ENCODE measurements around the gene VN1R2.
"Not testable (repeated sequence)": the region's sequence is repeated elsewhere in the genome, so short reads cannot be mapped to it uniquely, and the experiment has no call there.

Gene VN1R2

DNA sequence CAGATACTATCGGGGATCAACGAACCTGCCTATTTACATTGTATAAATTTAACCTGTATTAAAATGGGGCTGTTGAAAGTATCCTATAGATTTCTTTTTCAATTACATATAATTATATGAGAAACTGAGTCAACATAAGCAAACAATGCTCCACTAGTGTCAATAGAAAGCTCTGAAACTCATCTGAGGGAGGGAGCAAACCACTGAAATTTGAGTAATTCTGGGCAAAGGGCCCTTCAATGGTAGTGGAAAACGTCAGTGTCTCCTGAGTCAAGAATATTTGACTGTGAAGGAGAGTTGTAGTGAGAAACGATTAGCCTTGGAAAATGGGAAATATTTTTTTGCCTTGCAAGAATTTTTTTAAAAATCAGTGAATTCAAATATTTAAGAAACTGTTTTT is 27.0 kb downstream of the VN1R2 start:
- no peaks in the 10 kb centered on the region for H3K4me1 ChIP-seq (ENCODE audit: control extremely low read depth in 1 of 4, control insufficient read depth in 4 of 4, insufficient read depth in 4 of 4, low read length in 3 of 4)
- CTCF ChIA-PET = no interaction called here
- POLR2A ChIA-PET = no interaction called here
- H3K4me3 ChIP-seq (ENCODE audit: control insufficient read depth in 1 of 7, extremely low read depth in 1 of 7, insufficient read depth in 4 of 7, low read depth in 2 of 7, low read length in 6 of 7) = no peak overlapping the region
- peaks cover 0 to 11% (median 0%) of the 10 kb centered on the region in 5 experiments for H3K9me3 ChIP-seq (ENCODE audit: control extremely low read depth in 1 of 5, control insufficient read depth in 4 of 5, insufficient read depth in 2 of 5, low read depth in 1 of 5, low read length in 4 of 5)
- 64% methylated on average over 1 of the region's 4 CpGs for WGBS (ENCODE audit: insufficient coverage)
- no peak overlapping the region for H3K27ac ChIP-seq (ENCODE audit: insufficient read depth in 1 of 2, low read depth in 1 of 2, low read length in 2 of 2, poor library complexity in 1 of 2, severe bottlenecking in 2 of 2)
- H3K27me3 ChIP-seq (replicated peaks in 2 of 5; ENCODE audit: control insufficient read depth in 4 of 5, insufficient read depth in 5 of 5, low read length in 4 of 5) = no peaks in the 10 kb centered on the region
- no peaks in the 10 kb centered on the region for H3K36me3 ChIP-seq (ENCODE audit: control insufficient read depth in 4 of 4, insufficient read depth in 4 of 4, low read length in 3 of 4)
- no peak for DNase-seq

GRCh38 chr19:53290758-53291549 is 32.9 kb downstream of the VN1R2 start:
- WGBS (ENCODE audit: insufficient coverage) = 89% methylated on average over 47 of the region's 47 CpGs
- no peak overlapping the region for H3K4me3 ChIP-seq (ENCODE audit: control insufficient read depth in 1 of 7, extremely low read depth in 1 of 7, insufficient read depth in 4 of 7, low read depth in 2 of 7, low read length in 6 of 7)
- DNase-seq = no peak
- H3K27ac ChIP-seq (ENCODE audit: insufficient read depth in 1 of 2, low read depth in 1 of 2, low read length in 2 of 2, poor library complexity in 1 of 2, severe bottlenecking in 2 of 2) = no peak overlapping the region
- peaks cover 11 to 41% (median 23%) of the 10 kb centered on the region in 5 experiments for H3K9me3 ChIP-seq (ENCODE audit: control extremely low read depth in 1 of 5, control insufficient read depth in 4 of 5, insufficient read depth in 2 of 5, low read depth in 1 of 5, low read length in 4 of 5)
- POLR2A ChIA-PET = no interaction called here
- H3K4me1 ChIP-seq (ENCODE audit: control extremely low read depth in 1 of 4, control insufficient read depth in 4 of 4, insufficient read depth in 4 of 4, low read length in 3 of 4) = no peaks in the 10 kb centered on the region
- H3K27me3 ChIP-seq (replicated peaks in 2 of 5; ENCODE audit: control insufficient read depth in 4 of 5, insufficient read depth in 5 of 5, low read length in 4 of 5) = no peaks in the 10 kb centered on the region
- H3K36me3 ChIP-seq (ENCODE audit: control insufficient read depth in 4 of 4, insufficient read depth in 4 of 4, low read length in 3 of 4) = no peaks in the 10 kb centered on the region
- CTCF ChIA-PET = no interaction called here

GRCh38 chr19:53294786-53295441 is 36.8 kb downstream of the VN1R2 start:
- no peak overlapping the region for H3K4me3 ChIP-seq (ENCODE audit: control insufficient read depth in 1 of 7, extremely low read depth in 1 of 7, insufficient read depth in 4 of 7, low read depth in 2 of 7, low read length in 6 of 7)
- CTCF ChIA-PET = no interaction called here
- H3K27me3 ChIP-seq (replicated peaks in 2 of 5; ENCODE audit: control insufficient read depth in 4 of 5, insufficient read depth in 5 of 5, low read length in 4 of 5) = no peaks in the 10 kb centered on the region
- H3K36me3 ChIP-seq (ENCODE audit: control insufficient read depth in 4 of 4, insufficient read depth in 4 of 4, low read length in 3 of 4) = no peaks in the 10 kb centered on the region
- no peak overlapping the region for H3K27ac ChIP-seq (ENCODE audit: insufficient read depth in 1 of 2, low read depth in 1 of 2, low read length in 2 of 2, poor library complexity in 1 of 2, severe bottlenecking in 2 of 2)
- peaks cover 11 to 46% (median 20%) of the 10 kb centered on the region in 5 experiments for H3K9me3 ChIP-seq (ENCODE audit: control extremely low read depth in 1 of 5, control insufficient read depth in 4 of 5, insufficient read depth in 2 of 5, low read depth in 1 of 5, low read length in 4 of 5)
- no peaks in the 10 kb centered on the region for H3K4me1 ChIP-seq (ENCODE audit: control extremely low read depth in 1 of 4, control insufficient read depth in 4 of 4, insufficient read depth in 4 of 4, low read length in 3 of 4)
- no peak for DNase-seq
- WGBS (ENCODE audit: insufficient coverage) = 100% methylated on average over 3 of the region's 7 CpGs
- POLR2A ChIA-PET = no interaction called here

GRCh38 chr19:53301341-53301740 is 43.2 kb downstream of the VN1R2 start:
- DNase-seq = peak in 1 of 3 donors; percentile 5
- H3K4me3 ChIP-seq (ENCODE audit: control insufficient read depth in 1 of 7, extremely low read depth in 1 of 7, insufficient read depth in 4 of 7, low read depth in 2 of 7, low read length in 6 of 7); CTCF ChIA-PET; H3K36me3 ChIP-seq (ENCODE audit: control insufficient read depth in 4 of 4, insufficient read depth in 4 of 4, low read length in 3 of 4); H3K9me3 ChIP-seq (ENCODE audit: control extremely low read depth in 1 of 5, control insufficient read depth in 4 of 5, insufficient read depth in 2 of 5, low read depth in 1 of 5, low read length in 4 of 5); POLR2A ChIA-PET; H3K4me1 ChIP-seq (ENCODE audit: control extremely low read depth in 1 of 4, control insufficient read depth in 4 of 4, insufficient read depth in 4 of 4, low read length in 3 of 4); H3K27ac ChIP-seq (ENCODE audit: insufficient read depth in 1 of 2, low read depth in 1 of 2, low read length in 2 of 2, poor library complexity in 1 of 2, severe bottlenecking in 2 of 2); H3K27me3 ChIP-seq (replicated peaks in 2 of 5; ENCODE audit: control insufficient read depth in 4 of 5, insufficient read depth in 5 of 5, low read length in 4 of 5): not testable (repeated sequence)
- WGBS (ENCODE audit: insufficient coverage) = no CpG with 5 or more reads among the region's 8 CpGs

DNA sequence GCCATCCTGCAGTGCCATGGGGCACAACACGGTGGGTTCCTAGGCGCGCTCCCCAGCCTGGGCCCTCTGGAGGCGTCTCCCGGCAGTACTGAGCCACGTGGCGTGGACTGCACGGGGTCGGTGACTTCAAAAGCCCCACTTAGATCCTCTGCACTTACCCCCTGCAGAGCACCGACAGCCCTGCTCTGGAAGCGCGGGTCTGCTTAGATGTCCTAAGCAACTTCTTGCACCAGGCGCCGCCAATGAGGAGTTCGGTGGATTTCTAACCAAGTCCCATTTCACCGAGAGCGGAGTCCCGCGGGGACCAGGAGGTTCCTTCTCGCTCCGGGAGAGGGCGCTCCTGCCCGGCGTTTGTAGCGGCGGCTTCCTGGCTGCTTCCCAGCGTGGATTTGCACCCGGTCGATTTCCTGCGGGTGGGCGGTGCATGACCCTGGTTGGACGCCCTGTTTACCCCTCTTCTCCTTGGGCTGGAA is 50.3 kb downstream of the VN1R2 start:
- Histone ChIP-seq H3K27me3 (replicated peaks in 2 of 5; ENCODE audit: control insufficient read depth in 4 of 5, insufficient read depth in 5 of 5, low read length in 4 of 5) (peaks cover 0 to 38% (median 2%) of the 10 kb centered on the region in 5 experiments), H3K36me3 (ENCODE audit: control insufficient read depth in 4 of 4, insufficient read depth in 4 of 4, low read length in 3 of 4) (no peaks in the 10 kb centered on the region), H3K27ac (ENCODE audit: insufficient read depth in 1 of 2, low read depth in 1 of 2, low read length in 2 of 2, poor library complexity in 1 of 2, severe bottlenecking in 2 of 2) (no peak overlapping the region), H3K4me3 (ENCODE audit: control insufficient read depth in 1 of 7, extremely low read depth in 1 of 7, insufficient read depth in 4 of 7, low read depth in 2 of 7, low read length in 6 of 7) (peak overlapping the region in 4 of 7 experiments; percentile 23 to 63 (median 51)), H3K9me3 (ENCODE audit: control extremely low read depth in 1 of 5, control insufficient read depth in 4 of 5, insufficient read depth in 2 of 5, low read depth in 1 of 5, low read length in 4 of 5) (peaks cover 0 to 21% (median 2%) of the 10 kb centered on the region in 5 experiments), H3K4me1 (ENCODE audit: control extremely low read depth in 1 of 4, control insufficient read depth in 4 of 4, insufficient read depth in 4 of 4, low read length in 3 of 4) (peaks cover 0 to 10% (median 6%) of the 10 kb centered on the region in 4 experiments)
- 5% methylated on average over 31 of the region's 32 CpGs for WGBS (ENCODE audit: insufficient coverage)
- CTCF ChIA-PET = interaction anchor here (1.8 kb wide), 1 partner anchor 11 kb away, joined by 4 read pairs; no protein-coding TSS in a partner anchor
- POLR2A ChIA-PET = no interaction called here
- DNase-seq = peak; percentile 62 to 78 (median 72)
